Jurkat, Clone E6-1 (cell line): ENCODE results near the gene TMEM247. TPM values are rescaled to one million over a fixed set of nuclear protein-coding genes. Genes with fewer than 3 reads are reported as not detected.

Experiments used
- DNase-seq: peaks from one replicate; pipeline ENCODE4 v3.0.0-alpha.2; 2011; ENCODE audit warnings: low read depth, low spot score
- H3K4me3 ChIP-seq: 2 replicates; pipeline ENCODE4 v1.5.1; 2011; ENCODE audit warnings: mild to moderate bottlenecking, low read length, control low read depth, moderate library complexity
- polyA plus RNA-seq: library from polyadenylated mRNA; unstranded; fragments of >200 nt; gene quantifications from one replicate; pipeline ENCODE4 v1.2.1, GENCODE V29; 2012; ENCODE audit warnings: missing spikeins; ENCODE audit not compliant: insufficient read length, insufficient read depth

Gene TMEM247
- polyA plus RNA-seq, result not detected

GRCh38 chr2:46479265-46479664, at the start of gene TMEM247:
TSS of gene TMEM247 (plus strand) at chr2:46479565.
- no peak within 1 kb of the TSS for H3K4me3 ChIP-seq
- DNase-seq, result no peak

GRCh38 chr2:46430413-46430812, 49.0 kb upstream of the TMEM247 start:
- DNase-seq, result no peak
- H3K4me3 ChIP-seq, result no peak overlapping the region

GRCh38 chr2:46430992-46431391, 48.4 kb upstream of the TMEM247 start:
- peak overlapping the region; percentile 15 for H3K4me3 ChIP-seq
- peak; percentile 58 for DNase-seq

GRCh38 chr2:46431481-46432235, 47.7 kb upstream of the TMEM247 start:
- DNase-seq, result peak; percentile 62
- peak overlapping the region; percentile 15 for H3K4me3 ChIP-seq

GRCh38 chr2:46434851-46435273, 44.5 kb upstream of the TMEM247 start:
- H3K4me3 ChIP-seq, result no peak overlapping the region
- no peak for DNase-seq

GRCh38 chr2:46435353-46435752, 44.0 kb upstream of the TMEM247 start:
- no peak for DNase-seq
- no peak overlapping the region for H3K4me3 ChIP-seq

- no peak for DNase-seq
Observed at GRCh38 chr2:46435796-46436360, 43.5 kb upstream of the TMEM247 start.

GRCh38 chr2:46436800-46437199, 42.6 kb upstream of the TMEM247 start:
- H3K4me3 ChIP-seq, result no peak overlapping the region
- no peak for DNase-seq

More at GRCh38 chr2:46435796-46436360, 43.5 kb upstream of the TMEM247 start:
- no peak overlapping the region for H3K4me3 ChIP-seq

GRCh38 chr2:46438102-46438501, 41.3 kb upstream of the TMEM247 start:
- DNase-seq, result no peak

GRCh38 chr2:46438794-46439193, 40.6 kb upstream of the TMEM247 start:
- H3K4me3 ChIP-seq, result peak overlapping the region; percentile 21; the same call in 1 of the 2 replicates
- no peak for DNase-seq

More at GRCh38 chr2:46438102-46438501, 41.3 kb upstream of the TMEM247 start:
- H3K4me3 ChIP-seq, result no peak overlapping the region

- DNase-seq, result peak; percentile 87
- H3K4me3 ChIP-seq, result peak overlapping the region; percentile 18
Observed at GRCh38 chr2:46439582-46439981, 39.8 kb upstream of the TMEM247 start.

GRCh38 chr2:46441838-46442712, 37.3 kb upstream of the TMEM247 start:
- H3K4me3 ChIP-seq, result no peak overlapping the region
- DNase-seq, result no peak

GRCh38 chr2:46444732-46445131, 34.6 kb upstream of the TMEM247 start:
- no peak overlapping the region for H3K4me3 ChIP-seq
- DNase-seq, result no peak

- H3K4me3 ChIP-seq, result no peak overlapping the region
- no peak for DNase-seq
Observed at GRCh38 chr2:46445556-46445955, 33.8 kb upstream of the TMEM247 start.

- no peak for DNase-seq
- no peak overlapping the region for H3K4me3 ChIP-seq
Observed at GRCh38 chr2:46446871-46447568, 32.3 kb upstream of the TMEM247 start.

- no peak for DNase-seq
- no peak overlapping the region for H3K4me3 ChIP-seq
Observed at GRCh38 chr2:46447649-46448048, 31.7 kb upstream of the TMEM247 start.

GRCh38 chr2:46448111-46448510, 31.3 kb upstream of the TMEM247 start:
- no peak overlapping the region for H3K4me3 ChIP-seq

GRCh38 chr2:46448641-46449040, 30.7 kb upstream of the TMEM247 start:
- no peak for DNase-seq
- H3K4me3 ChIP-seq, result no peak overlapping the region

More at GRCh38 chr2:46448111-46448510, 31.3 kb upstream of the TMEM247 start:
- no peak for DNase-seq

GRCh38 chr2:46449700-46450099, 29.7 kb upstream of the TMEM247 start:
- no peak overlapping the region for H3K4me3 ChIP-seq
- DNase-seq, result no peak
